ENCODE results near the gene ARSD.
"Not testable (repeated sequence)": the region's sequence is repeated elsewhere in the genome, so short reads cannot be mapped to it uniquely, and the experiment has no call there.

ARSD gene

DNA sequence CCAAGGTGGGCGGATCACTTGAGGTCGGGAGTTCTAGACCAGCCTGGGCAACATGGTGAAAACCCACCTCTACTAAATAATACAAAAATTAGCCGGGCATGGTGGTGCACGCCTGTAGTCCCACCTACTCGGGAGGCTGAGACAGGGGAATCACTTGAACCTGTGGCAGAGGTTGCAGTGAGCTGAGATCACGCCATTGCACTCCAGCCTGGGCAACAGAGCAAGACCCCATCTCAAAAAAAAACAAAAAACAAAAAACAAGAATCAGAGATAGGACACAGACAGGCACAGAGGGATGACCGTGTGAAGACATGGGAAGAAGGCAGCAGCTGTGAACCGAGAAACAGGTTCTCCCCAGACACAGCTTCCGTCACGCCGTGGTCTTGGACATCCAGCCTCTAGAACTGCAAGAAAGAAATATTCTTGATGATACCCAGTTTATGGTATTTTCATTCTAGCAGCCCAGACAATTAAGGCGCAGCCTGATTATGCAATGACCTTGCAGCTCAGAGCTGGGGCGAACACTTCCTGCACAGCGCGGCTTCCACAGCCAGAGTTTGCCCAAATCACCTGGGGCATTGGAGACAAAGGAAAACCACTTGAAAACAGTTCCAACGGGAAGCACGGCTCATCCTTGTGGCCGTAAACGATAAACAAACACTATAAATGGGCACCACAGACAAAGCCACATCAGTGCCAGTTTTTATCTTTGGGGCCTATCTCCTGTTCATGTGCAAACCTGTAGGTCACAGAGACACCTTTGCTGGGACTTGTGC is 4.2 kb upstream of the ARSD start:
- DNase-seq: peak in 1 of 2 experiments; percentile 8

DNA sequence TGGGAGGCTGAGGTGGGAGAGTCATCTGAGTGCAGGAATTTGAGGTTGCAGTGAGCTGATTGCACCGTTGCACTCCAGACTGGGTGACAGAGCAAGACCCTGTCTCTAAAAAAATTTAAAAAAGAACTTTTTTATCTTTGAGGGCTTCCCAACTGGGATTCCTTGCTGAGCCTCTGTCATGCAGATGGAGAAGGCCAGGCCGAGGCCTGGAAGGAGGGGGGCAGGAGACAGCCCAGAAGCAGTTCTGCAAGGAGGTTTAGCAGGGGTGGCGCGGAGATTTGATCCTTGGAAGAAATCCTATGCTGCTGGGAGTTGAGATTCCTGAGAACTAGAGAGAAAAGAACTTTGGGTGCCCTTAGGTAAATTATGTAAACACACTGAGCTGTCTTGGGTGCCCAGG is 2.5 kb upstream of the ARSD start:
- DNase-seq: no peak

DNA sequence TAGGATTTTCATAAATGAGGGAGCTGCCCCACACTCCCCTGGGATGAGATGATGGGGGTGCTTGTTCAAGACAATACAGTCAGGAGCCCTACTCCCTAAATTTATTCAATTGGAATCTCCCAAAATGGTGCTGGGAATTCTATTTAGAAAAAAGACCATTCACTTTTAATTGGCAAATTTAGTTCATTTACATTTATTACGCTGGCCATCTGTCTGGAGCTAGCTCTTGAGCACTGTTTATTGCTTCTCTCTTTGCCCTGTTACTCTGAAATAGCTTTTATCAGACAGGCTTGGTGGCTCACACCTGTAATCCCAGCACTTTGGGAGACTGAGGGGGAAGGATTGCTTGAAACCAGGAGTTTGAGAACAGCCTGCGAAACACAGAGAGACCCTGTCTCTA is 2.0 kb upstream of the ARSD start:
- no peak for DNase-seq

DNA sequence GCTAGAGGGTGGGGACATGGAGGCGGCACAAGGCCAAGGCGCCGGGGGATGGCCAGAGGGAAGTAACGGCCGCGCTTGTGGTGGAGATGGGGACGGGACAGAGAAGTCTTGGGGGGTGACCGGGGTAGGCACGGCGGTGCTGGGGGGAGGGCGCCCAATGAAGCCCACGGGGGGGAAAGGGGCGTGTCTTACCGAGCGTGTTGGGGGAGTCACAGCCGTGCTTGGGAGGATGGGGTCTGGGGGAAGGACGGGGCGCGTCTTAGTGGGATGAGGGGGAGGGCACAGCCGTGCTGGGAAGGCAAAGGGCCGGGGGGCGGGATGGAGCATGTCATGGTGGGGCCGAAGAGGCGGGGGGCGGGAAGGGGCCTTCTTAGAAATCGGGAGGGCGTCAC is 952 bp downstream of the ARSD start:
- no peak for DNase-seq

DNA sequence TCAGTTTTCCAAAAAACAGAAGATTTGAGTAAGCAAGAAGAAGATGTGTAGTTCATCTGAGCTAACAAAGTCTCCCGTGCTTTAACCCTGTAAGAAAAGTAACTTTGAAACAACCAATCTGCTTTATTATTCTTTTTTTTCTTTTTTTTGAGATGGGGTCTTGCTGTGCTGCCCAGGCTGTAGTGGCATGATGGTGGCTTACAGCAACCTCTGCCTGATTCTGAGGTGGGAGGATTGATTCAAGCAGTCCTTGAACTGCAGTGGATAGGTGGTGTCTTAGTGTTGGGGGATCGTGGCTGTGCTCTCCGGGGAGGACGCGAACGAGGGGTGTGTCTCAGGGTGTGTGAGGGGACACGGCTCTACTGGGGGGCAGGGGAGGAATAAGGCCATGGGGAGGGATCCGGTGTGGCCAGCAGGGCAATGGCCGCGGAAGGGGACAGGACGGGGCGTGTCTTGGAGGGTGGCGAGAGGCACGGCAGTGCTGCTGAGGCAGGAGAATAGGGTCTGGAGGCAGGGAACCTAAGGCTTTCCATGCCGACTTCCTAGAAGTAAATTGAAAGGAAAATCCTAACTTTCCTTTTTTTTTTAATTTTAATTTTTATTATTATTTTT is 2.4 kb downstream of the ARSD start:
- DNase-seq: no peak

DNA sequence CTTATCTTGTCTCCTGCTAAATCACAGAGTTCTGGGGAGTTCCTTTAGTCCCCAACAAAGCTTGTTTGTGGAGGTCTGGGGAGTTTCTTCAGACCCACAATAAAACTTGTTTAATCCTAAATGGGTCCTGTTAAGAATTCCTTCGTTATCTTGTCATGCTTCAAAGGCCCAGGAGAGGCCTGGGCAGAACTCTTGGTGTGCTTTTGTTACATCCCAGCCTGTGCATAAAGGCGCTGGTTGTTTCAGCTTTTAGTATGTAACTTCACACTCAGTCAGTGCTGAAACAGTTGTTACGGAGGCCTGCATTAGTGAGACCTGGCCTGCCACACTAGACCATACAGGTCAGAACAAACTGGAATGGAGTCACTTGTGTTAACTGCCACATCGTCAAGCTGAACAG is 2.9 kb downstream of the ARSD start:
- not testable (repeated sequence) for DNase-seq

DNA sequence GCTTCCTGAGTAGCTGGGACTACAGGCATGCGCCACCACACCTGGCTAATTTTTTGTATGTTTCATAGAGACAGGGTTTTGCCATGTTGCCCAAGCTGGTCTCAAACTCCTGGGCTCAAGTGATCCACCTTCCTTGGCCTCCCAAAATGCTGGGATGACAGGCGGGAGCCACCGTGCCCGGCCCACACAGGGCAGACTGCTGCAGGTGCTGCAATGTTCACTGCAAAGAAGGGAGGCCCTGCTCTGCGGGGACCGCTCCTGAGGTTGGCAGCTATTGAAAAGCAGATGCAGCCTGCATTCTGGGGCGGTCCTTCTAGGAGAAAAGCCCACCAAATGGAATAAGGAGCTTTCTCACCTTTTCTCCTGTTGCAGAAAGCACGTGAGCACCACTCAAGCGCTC is 5.0 kb downstream of the ARSD start:
- DNase-seq: no peak

DNA sequence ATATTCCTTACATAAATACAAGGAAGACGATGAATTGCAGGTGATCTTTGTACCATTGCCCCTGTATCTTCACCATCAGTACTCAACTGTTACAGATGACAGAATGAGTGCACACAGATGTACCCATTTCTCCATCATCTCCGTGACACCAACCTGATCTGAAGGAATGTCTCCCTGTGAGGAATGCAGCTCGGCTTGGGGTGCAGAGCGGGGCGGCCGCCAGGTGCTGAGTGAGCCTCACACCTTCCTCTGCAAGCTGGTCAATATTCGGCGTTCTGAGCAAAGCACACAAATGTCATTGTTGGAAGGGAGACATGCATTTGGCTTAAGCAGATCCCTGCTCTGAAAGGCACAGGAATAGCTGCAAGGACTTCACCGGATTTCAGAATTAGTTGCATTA is 7.4 kb downstream of the ARSD start:
- DNase-seq: no peak

DNA sequence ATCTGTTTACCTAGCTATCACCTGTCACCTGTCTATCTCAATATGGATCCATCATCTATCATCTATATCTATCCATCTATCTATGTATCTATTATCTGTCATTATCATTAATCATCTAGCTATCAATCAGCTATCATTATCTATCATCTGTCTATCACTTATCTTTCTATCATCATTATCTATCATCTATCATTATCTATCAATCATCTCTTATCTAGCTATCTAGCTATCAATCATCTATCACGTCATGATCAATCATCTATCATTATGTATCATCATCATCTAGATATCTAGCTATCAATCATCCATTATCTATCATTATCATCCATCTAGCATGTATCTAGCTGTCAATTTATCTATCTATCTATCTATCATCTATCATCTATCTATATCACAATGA is 7.9 kb downstream of the ARSD start:
- DNase-seq: no peak

DNA sequence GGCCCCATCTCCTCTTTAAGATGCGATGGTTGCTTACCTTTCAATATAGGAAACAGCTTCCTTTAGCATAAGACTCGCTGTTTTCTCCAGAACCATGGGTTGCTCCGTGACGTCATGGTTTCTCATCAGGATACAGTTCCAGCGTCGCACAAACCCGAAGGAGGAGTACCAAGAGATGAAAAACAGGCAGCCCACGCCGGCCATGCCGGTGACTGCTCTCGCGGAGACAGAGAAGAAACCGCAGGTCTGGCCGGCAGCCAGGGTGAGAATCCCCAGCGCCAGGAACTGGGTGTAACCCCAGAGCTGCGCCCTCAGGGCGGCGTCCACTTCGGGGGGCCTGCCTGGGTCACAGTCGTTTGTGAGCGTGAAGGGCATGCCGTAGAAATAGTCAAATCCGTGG is 11.4 kb downstream of the ARSD start:
- DNase-seq: no peak

DNA sequence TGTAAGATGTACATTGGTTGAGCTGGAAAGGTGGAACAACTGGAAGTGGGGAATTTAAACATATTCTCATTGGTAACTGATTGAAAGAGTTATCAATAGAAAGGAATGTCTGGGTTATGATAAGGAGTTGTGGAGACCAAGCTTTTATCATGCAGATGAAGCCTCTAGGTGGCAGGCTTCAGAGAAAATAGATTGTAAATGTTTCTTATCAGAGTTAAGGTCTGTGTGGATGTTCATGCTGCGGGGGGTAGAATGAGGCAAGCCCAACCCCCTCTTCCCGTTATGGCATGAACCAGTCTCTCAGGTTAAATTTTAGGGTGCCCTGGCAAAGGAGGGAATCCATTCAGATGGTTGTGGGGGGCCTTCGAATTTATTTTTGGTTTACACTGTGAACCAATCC is 16.0 kb downstream of the ARSD start:
- DNase-seq: peak in 1 of 2 experiments; percentile 8

DNA sequence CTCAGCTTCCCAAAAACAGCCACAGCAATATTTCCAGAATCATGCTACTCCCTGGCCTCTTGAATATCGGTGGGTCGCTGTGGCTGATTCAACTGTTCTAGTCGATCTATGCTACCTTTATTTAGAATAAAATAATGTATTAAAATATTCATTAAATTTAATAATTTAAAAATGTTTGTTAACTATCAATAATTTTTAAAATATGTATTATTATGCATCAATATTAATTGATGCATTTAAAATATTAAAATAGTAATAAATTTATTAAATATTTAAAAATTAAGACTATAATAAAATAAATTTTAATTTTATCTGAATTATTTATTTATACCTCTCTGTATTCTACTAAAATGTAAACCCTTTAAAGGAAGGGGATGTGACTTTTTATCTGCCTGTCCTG is 19.0 kb downstream of the ARSD start:
- no peak for DNase-seq

DNA sequence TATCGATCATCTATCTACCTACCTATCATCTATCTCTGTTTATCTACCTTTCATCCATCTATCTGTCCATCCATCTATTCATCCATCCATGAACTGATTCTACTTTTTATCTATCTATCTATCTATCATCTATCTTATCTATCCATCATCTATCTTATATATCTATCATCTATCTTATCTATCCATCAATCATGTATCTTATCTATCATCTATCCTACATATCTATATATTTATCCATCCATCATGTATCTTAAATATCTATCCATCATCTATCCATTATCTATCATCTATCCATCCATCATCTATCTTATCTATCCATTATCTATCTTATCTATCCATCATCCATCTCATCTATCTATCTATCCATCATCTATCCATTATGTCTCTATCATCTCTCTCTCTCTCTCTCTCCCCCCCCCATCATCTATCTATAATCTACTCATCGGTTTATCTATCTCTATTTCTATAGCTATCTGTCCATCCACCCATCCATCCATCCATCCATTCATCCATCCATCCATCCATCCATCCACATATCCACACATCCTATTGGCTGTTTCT is 20.9 kb downstream of the ARSD start:
- DNase-seq: no peak

DNA sequence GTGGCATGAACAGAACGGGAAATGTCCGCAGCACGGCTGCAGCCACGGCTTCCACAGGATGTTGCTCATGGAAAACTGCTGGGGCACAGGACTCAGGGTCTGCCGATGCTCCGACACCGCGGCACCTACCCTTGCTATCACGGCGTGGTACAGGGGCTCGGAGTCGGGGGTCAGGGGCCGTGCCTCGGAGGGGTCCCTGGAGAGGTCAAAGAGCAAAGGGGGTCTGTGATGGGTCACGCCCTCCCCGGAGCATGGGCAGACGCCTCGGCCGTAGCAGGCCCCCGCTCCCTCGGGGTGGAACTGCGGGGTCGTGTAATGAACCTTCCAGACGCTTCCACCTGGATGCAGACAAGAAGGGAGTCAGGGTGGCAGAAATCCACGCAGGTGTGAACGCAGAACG is 21.8 kb downstream of the ARSD start:
- DNase-seq: no peak

DNA sequence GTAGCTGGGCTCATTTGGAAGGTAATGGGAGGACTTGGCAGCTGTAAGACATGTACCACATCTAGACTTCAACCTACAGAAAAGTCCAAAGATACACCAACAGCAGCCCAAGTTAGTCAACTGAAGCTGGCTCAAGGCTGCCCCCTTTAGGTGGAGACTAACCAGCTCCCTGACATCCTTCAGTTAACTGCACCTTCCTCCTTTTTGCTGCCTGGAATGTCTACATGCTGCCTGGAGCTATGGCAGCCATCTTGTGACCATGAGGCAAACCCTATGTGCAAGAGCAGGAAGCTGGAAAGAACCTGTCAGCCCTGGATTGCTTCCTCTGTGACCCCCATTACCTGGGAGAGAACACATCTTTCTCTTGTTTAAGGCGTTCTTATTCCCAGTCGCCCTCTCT is 25.8 kb downstream of the ARSD start:
- peak in 1 of 2 experiments; percentile 36 for DNase-seq

DNA sequence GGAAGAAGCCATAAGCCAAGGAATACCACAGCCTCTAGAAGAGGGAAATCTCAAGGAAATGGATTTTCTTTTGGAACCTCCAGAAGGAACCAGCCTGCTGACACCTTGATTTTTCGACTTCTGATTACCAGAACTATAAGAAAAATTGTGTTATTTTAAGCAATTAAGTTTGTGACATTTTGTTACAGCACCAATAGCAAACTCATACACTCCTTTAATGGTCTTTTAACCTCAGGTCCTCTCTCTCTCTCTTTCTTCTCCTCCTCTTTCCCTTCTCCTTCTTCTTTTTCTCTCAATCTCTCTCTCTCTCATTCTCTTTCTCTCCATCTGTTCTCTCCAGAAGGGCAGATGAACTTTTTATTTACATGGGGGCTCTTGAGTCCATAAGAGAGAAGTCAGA is 26.3 kb downstream of the ARSD start:
- DNase-seq: no peak

DNA sequence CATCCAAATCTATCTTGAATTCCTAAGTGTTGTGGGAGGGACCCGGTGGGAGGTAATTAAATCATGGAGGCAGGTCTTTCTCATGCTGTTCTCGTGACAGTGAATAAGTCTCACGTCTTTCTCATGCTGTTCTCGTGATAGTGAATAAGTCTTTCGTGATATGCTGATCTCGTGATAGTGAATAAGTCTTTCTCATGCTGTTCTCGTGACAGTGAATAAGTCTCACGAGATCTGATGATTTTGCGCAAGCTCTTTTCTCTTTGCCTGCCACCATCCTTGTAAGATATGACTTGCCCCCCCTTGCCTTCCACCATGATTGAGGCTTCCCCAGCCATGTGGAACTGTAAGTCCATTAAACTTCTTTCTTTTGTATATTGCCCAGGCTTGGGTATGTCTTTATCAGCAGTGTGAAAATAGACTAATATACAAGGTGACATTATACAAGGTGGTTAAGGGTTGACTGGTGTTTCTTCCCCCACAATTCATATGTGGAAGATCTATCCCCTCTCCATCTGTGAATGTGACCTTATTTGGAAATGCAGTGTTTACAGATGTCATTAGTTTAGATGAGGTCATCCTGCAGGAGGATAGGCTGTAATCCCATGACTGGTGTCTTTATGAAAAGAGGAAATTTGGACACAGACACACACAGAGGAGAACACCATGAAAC is 27.6 kb downstream of the ARSD start:
- no peak for DNase-seq

DNA sequence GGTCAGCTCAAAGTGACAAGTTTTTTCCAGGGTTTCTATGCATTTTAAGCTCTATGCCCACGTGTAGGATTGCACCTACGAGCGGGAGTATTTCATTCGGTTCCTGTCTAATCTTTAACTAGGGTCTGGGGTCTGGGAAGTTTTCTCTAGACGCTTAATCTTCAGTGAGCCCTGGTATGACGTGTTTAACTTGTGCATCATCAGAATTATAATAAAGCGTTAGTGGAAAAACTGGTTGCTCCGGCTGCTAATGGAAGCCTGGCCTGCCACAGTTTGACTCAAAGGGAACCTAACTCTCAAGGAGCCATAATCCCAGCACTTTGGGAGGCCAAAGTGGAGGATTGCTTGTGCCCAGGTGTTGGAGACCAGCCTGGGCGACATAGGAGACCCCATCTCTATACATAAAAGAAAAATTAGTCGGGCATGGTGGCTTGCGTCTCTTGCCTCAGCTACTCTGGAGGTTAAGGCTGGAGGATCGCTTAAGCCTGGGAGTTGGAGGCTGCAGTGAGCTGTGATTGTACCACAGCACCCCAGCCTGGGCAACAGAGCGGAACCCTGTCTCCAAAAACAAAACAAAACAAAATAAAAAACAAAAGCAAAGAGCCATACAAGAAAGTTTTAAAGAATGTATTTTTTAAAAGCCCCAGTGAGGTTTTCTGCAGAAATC is 30.2 kb downstream of the ARSD start:
- peak; percentile 80 to 86 for DNase-seq

DNA sequence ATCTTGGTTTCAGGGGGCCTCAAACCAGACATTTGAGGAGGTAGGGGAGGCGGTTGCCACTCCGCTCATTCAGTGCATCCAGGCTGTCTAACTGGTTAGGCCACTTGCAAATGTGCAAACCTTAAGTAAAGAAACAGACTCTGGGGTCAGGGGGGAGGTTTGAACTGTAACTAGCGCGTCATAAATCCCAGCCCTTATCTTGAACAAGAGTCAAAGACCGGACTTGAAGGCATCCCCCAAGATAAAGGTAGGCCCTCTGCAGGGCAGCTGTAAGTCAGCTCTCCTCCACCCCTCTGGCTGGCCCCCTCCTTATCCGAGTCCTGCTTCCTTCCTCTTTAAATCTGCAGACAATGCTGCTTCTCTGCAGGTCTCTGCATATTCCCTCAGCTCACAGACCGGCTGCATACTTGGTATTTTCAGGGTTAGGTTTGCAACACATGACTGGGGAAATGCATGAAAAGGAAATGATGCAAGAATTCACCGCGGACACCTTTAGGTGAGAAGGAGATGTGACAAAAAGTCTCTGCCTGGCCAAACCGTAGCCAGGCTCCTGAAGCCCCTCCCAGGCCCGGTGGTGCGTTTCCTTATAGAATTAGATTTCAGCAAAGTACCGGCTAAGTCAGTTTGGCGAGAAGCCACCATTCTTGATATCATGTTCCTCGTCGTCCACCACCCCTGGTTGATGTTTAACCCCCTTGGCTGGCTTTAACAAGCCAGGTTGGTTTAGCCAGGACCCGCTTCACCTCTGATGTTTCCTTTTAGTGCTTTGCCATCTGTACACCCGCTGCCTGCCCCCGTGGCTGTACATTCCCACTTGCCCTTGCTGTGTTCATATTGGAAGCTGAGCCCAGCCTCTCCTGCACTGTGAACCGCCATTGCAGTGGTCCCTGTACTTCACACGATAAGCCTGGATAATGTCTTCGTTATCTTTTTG is 31.2 kb downstream of the ARSD start:
- peak; percentile 83 to 87 for DNase-seq

DNA sequence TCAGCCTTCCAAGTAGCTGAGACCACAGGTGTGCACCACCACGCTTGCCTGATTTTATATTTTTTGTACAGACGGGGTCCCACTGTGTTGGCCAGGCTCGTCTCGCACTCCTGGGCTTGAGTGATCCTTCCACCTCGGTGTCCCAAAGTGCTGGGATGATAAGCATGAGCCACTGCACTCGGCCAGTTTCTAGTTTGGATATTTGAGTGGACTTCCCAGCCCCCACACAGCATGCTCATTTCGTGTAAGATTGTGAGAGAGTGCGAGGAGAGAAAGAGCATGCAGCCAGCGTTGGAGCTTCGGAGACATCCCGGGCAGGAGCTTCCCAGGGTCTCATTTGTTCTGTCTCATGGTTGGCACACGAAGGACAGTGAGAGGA is 31.8 kb downstream of the ARSD start:
- DNase-seq: no peak

DNA sequence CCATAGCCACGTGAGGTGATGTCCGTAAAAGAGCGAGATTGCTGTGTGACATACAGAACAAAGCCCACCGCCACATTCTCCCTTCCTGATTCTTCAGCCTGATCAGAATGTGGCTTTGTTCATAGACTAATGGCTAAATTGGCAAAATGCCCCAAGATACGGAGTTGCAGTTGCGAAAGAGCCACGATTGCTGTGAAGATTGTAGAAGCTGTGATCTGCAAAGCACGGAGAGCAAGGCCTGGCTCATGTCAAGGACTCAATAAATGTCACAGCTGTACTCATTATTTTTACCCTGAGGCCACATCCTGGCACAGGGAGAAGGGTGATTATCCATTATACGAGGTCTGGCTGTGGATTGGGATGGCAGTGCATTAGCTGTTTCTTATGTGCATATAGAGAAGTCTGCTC is 34.2 kb downstream of the ARSD start:
- peak; percentile 16 to 34 for DNase-seq

DNA sequence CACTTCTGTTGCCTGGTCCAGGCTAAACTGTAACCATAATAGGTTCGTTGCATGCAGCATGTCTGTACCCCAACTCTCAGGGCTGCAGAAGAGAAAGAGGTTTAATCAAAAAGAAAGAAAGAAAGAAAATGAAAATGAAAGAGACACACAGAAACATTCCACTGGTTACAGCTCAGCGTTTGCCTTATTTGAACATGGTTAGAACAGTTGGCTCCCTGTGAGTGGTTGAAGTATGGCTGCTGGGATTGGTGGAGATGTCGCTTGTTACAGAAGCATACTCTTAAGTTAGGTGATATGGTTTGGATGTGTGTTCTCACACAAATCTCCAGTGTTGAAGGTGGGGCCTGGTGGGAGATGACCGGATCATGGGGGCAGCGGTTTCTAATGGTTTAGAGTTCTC is 36.3 kb downstream of the ARSD start:
- no peak for DNase-seq
